ENCODE results near the gene SCG5. TPM values are rescaled to one million over a fixed set of nuclear protein-coding genes. Genes with fewer than 3 reads are reported as not detected.
A peak's percentile ranks its signal among the peaks of the same experiment; 100 is the strongest.

Gene SCG5
- total RNA-seq, 2 experiments from 2014 or later = 2.8 to 3.0 TPM

- ATAC-seq = no peak
- H3K27me3 Mint-ChIP-seq (ENCODE audit: low read depth) = peaks cover 19% of the 10 kb centered on the region
- POLR2A ChIA-PET = no interaction called here
Measured at GRCh38 chr15:32701863-32702262, 60.4 kb downstream of the SCG5 start.

DNA sequence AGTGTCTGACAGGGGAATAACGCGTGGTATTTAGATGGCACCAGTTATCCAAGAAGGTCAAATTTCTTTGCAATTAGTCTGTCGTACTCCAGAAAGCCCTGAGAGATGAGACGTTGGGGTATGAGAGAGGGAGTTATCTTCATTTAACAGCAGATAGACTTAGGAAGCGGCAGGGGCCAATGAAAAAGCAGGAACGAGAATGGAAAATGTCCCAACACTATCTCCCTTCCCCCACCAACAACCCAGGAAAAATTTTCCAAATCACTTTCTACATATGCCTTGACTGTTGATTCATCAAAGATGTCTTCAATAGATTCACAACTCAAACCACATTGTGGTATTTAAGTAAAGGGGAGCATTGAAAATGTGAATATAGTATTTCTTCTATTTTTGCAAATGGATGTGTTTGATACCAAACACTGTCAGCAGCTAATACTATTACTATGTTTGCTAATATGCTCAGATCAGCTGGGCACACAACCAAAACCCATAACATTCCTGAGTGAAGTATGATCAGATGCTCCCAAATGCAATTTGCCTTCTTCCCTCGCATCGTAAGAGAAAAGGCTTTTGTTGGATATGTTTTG is 63.0 kb downstream of the SCG5 start:
- no peak for DNase-seq
- H3K36me3 Mint-ChIP-seq (ENCODE audit: low read depth) = no peaks in the 10 kb centered on the region
- H3K9me3 Mint-ChIP-seq (ENCODE audit: insufficient read depth) = no peaks in the 10 kb centered on the region
- H3K4me1 Mint-ChIP-seq (ENCODE audit: low read depth) = no peaks in the 10 kb centered on the region
- CTCF ChIA-PET = no interaction called here
- POLR2A ChIA-PET = no interaction called here
- H3K27ac Mint-ChIP-seq = no peak overlapping the region
- no peak overlapping the region for H3K4me3 Mint-ChIP-seq
- H3K27me3 Mint-ChIP-seq (ENCODE audit: low read depth) = peaks cover 30% of the 10 kb centered on the region
- no peak for ATAC-seq

More at GRCh38 chr15:32701863-32702262, 60.4 kb downstream of the SCG5 start:
- CTCF ChIA-PET = no interaction called here
- Mint-ChIP-seq H3K4me3 (no peak overlapping the region), H3K27ac (no peak overlapping the region), H3K36me3 (ENCODE audit: low read depth) (no peaks in the 10 kb centered on the region), H3K9me3 (ENCODE audit: insufficient read depth) (no peaks in the 10 kb centered on the region), H3K4me1 (ENCODE audit: low read depth) (no peaks in the 10 kb centered on the region)
- DNase-seq = no peak

DNA sequence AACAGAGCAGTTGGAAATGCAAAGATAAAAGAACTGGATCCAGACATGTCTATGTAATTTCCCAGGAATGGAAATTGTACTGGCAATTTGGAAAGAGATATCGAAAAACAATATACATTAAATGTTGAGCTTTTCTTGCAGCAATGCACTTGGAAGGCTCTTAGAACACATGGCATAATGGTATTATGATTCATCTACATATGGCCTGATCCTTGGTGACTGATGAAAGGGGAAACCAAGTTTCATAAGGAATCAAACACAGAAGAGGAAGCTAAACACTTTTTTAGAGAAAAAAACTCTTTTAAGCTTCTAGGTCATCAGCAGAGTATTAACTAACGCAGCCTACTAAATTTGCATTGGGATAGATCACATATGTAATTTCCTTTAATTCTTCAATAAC is 63.9 kb downstream of the SCG5 start:
- DNase-seq (no peak), ATAC-seq (no peak)
- ChIA-PET POLR2A (no interaction called here), CTCF (no interaction called here)
- no peaks in the 10 kb centered on the region for H3K4me1 Mint-ChIP-seq (ENCODE audit: low read depth)
- H3K27me3 Mint-ChIP-seq (ENCODE audit: low read depth) = peaks cover 34% of the 10 kb centered on the region
- no peak overlapping the region for H3K4me3 Mint-ChIP-seq
- no peaks in the 10 kb centered on the region for H3K36me3 Mint-ChIP-seq (ENCODE audit: low read depth)
- no peaks in the 10 kb centered on the region for H3K9me3 Mint-ChIP-seq (ENCODE audit: insufficient read depth)
- H3K27ac Mint-ChIP-seq = no peak overlapping the region

- no peak overlapping the region for H3K4me3 Mint-ChIP-seq
- H3K4me1 Mint-ChIP-seq (ENCODE audit: low read depth) = no peaks in the 10 kb centered on the region
- ATAC-seq (no peak), DNase-seq (no peak)
- no peaks in the 10 kb centered on the region for H3K36me3 Mint-ChIP-seq (ENCODE audit: low read depth)
- POLR2A ChIA-PET = no interaction called here
- CTCF ChIA-PET = interaction anchor here (1.1 kb wide), 1 partner anchor 16 kb away, joined by 3 read pairs; no protein-coding TSS in a partner anchor
- peaks cover 34% of the 10 kb centered on the region for H3K27me3 Mint-ChIP-seq (ENCODE audit: low read depth)
- H3K27ac Mint-ChIP-seq = no peak overlapping the region
- no peaks in the 10 kb centered on the region for H3K9me3 Mint-ChIP-seq (ENCODE audit: insufficient read depth)
Measured at GRCh38 chr15:32706704-32707103, 65.2 kb downstream of the SCG5 start.

DNA sequence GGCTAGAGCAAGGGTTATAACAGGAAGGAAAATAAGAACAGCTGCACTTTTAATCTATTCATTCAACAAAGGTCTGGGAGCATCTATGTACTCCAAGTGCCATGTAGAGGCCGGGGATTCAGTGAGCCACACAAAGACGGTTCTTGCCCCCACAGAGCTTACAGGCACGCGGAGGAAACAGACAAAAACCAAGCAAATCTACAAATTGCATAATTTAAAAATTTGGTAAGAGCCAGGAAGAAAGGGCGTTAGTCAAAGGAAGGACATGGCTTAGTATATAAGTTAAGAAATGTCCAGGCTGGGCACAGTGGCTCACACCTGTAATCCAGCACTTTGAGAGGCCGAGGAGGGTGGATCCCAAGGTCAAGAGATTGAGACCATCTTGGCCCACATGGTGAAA is 65.9 kb downstream of the SCG5 start:
- ChIA-PET CTCF (no interaction called here), POLR2A (no interaction called here)
- H3K36me3 Mint-ChIP-seq (ENCODE audit: low read depth) = no peaks in the 10 kb centered on the region
- DNase-seq (no peak), ATAC-seq (no peak)
- no peak overlapping the region for H3K4me3 Mint-ChIP-seq
- H3K4me1 Mint-ChIP-seq (ENCODE audit: low read depth) = no peaks in the 10 kb centered on the region
- H3K27me3 Mint-ChIP-seq (ENCODE audit: low read depth) = peaks cover 35% of the 10 kb centered on the region
- no peaks in the 10 kb centered on the region for H3K9me3 Mint-ChIP-seq (ENCODE audit: insufficient read depth)
- H3K27ac Mint-ChIP-seq = no peak overlapping the region

GRCh38 chr15:32709295-32710033 is 68.0 kb downstream of the SCG5 start:
- ChIA-PET POLR2A (no interaction called here), CTCF (interaction anchor here (0.5 to 0.9 kb wide), 2 partner anchors 47 to 1042 kb away, joined by 3 read pairs; no protein-coding TSS in a partner anchor)
- no peak for DNase-seq
- no peaks in the 10 kb centered on the region for H3K4me1 Mint-ChIP-seq (ENCODE audit: low read depth)
- no peak for ATAC-seq
- no peaks in the 10 kb centered on the region for H3K9me3 Mint-ChIP-seq (ENCODE audit: insufficient read depth)
- H3K27ac Mint-ChIP-seq = no peak overlapping the region
- no peaks in the 10 kb centered on the region for H3K36me3 Mint-ChIP-seq (ENCODE audit: low read depth)
- H3K4me3 Mint-ChIP-seq = no peak overlapping the region
- H3K27me3 Mint-ChIP-seq (ENCODE audit: low read depth) = peaks cover 41% of the 10 kb centered on the region

DNA sequence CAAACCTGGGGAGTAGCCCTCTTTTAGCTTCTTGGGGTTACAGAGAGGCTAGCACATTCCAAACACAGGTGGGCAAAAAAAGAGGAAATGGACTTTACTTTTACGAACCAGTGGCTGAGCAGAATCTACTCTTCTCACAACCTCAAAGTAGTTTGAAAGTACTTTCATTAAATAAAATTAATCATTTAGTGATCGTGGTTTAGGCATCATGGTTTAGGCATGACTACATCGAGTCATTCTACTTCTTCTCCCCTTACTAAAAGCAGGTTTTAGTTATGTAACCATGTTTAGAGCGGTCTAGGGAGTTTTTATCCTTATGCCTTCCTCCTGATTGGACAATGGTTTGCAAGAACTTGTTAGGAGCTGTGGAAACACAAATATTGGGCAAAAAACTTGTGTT is 73.8 kb downstream of the SCG5 start:
- no peak overlapping the region for H3K4me3 Mint-ChIP-seq
- no peaks in the 10 kb centered on the region for H3K9me3 Mint-ChIP-seq (ENCODE audit: insufficient read depth)
- DNase-seq = no peak
- no peak overlapping the region for H3K27ac Mint-ChIP-seq
- ChIA-PET POLR2A (no interaction called here), CTCF (no interaction called here)
- no peaks in the 10 kb centered on the region for H3K36me3 Mint-ChIP-seq (ENCODE audit: low read depth)
- peaks cover 21% of the 10 kb centered on the region for H3K4me1 Mint-ChIP-seq (ENCODE audit: low read depth)
- peaks cover 63% of the 10 kb centered on the region for H3K27me3 Mint-ChIP-seq (ENCODE audit: low read depth)
- no peak for ATAC-seq

DNA sequence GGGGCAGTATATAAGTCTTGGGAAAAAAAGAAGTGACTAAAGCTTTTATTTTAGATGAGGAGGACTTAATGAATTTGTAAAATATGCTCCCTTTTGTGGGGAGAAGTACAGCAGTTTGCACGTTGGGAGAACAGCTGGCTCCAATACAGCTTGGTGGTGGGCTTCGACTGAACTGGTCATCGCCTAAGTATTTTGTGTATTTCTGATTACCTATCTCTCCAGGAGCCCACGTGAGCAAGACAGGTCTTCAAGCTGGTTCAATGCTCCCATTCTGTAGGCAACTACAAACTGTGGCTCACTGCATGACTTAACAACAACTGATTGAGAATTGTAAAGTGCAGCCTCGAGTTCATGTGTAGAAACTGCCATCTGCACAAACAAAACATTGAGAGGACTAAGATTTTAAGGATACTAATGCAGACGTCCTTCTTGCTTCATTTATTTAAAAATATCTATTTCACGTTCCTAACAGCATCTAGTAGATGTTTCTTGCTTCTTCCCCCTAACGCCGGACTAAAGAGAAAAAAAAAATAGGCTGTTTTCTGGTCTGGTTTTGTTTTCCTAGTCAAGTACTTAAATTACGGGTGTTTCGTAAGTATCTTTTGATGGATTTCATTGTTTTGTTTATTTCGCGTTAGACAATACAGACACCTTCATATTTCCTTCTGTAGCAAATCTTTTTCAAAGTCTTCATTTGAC is 74.9 kb downstream of the SCG5 start:
- peak overlapping the region; percentile 40 for H3K4me3 Mint-ChIP-seq
- CTCF ChIA-PET = interaction anchor here (0.7 kb wide), 1 partner anchor 25 kb away, joined by 4 read pairs; no protein-coding TSS in a partner anchor
- no peaks in the 10 kb centered on the region for H3K9me3 Mint-ChIP-seq (ENCODE audit: insufficient read depth)
- peak overlapping the region; percentile 34 for H3K27ac Mint-ChIP-seq
- H3K36me3 Mint-ChIP-seq (ENCODE audit: low read depth) = no peaks in the 10 kb centered on the region
- H3K27me3 Mint-ChIP-seq (ENCODE audit: low read depth) = peaks cover 71% of the 10 kb centered on the region
- DNase-seq = no peak
- peaks cover 21% of the 10 kb centered on the region for H3K4me1 Mint-ChIP-seq (ENCODE audit: low read depth)
- ATAC-seq = no peak
- POLR2A ChIA-PET = no interaction called here

DNA sequence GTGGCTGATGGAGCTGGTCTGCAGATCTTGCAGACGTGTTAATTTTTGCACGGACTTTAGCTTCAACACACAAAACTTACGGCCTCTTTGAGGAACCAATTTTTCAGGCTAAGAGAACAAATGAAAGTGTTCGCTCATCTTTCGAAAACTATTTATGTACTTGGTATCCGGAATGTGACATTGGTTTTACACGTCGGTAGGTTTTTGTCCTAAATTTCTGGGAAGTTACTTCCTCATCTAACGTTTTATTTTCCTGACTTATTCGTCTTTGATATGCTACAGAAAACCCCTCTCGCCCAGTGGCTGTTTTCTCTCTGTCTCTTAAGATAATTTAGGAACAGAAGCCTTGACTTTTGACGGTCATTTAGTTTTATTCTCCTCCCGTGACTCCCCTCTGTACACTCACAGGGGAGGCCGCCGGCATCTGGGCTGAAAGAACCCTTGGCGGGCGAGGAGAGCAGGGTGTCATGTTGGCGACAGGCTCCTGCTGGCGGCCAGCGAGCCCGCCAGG is 75.5 kb downstream of the SCG5 start:
- Mint-ChIP-seq H3K4me3 (peak overlapping the region; percentile 40), H3K27me3 (ENCODE audit: low read depth) (peaks cover 70% of the 10 kb centered on the region), H3K4me1 (ENCODE audit: low read depth) (peaks cover 21% of the 10 kb centered on the region), H3K9me3 (ENCODE audit: insufficient read depth) (no peaks in the 10 kb centered on the region), H3K36me3 (ENCODE audit: low read depth) (no peaks in the 10 kb centered on the region), H3K27ac (peak overlapping the region; percentile 34)
- ChIA-PET CTCF (no interaction called here), POLR2A (no interaction called here)
- ATAC-seq (no peak), DNase-seq (no peak)

- CTCF ChIA-PET = no interaction called here
- DNase-seq = no peak
- peaks cover 72% of the 10 kb centered on the region for H3K27me3 Mint-ChIP-seq (ENCODE audit: low read depth)
- POLR2A ChIA-PET = no interaction called here
- peak within 1 kb of the TSS; percentile 40 for H3K4me3 Mint-ChIP-seq
- H3K27ac Mint-ChIP-seq = peak within 1 kb of the TSS; percentile 34
- no peak for ATAC-seq
- H3K9me3 Mint-ChIP-seq (ENCODE audit: insufficient read depth) = no peaks in the 10 kb centered on the region
- peaks cover 24% of the 10 kb centered on the region for H3K4me1 Mint-ChIP-seq (ENCODE audit: low read depth)
- no peaks in the 10 kb centered on the region for H3K36me3 Mint-ChIP-seq (ENCODE audit: low read depth)
Measured at GRCh38 chr15:32717426-32718226, 76.1 kb downstream of the SCG5 start, which contains the start of gene GREM1. Gene GREM1 (plus strand): TSS chr15:32718004. CDS start chr15:32730691, 12,687 bp downstream.

DNA sequence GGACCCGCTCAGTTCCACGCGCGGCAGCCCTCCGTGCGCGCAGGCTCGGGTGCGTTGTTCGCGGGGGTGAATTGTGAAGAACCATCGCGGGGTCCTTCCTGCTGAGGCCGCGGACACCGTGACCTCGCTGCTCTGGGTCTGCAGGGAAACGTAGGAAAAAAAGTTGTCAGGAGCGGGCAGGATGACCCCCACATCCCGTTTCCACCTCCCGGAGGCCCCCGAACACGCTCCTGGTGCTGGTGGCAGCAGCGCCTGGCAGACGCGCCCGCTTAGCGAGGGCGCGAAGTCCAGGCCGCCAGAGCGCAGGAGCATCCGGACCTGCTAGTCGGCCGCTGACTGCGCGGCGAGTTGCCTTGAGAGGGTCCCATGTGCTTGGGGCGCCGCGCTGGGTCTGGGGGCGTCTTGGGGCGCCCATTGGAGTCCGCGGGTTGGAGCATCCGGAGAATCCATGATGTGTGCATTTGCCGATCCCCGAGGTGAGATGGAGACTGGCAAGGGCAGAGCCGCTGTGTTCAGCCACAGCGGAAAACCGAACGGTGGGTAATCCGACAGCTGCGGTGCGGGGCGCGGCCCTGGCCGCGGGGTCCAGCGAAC is 76.8 kb downstream of the SCG5 start:
- CTCF ChIA-PET = no interaction called here
- H3K27ac Mint-ChIP-seq = no peak overlapping the region
- H3K27me3 Mint-ChIP-seq (ENCODE audit: low read depth) = peaks cover 73% of the 10 kb centered on the region
- POLR2A ChIA-PET = no interaction called here
- DNase-seq = no peak
- ATAC-seq = no peak
- peaks cover 31% of the 10 kb centered on the region for H3K4me1 Mint-ChIP-seq (ENCODE audit: low read depth)
- H3K36me3 Mint-ChIP-seq (ENCODE audit: low read depth) = no peaks in the 10 kb centered on the region
- H3K9me3 Mint-ChIP-seq (ENCODE audit: insufficient read depth) = no peaks in the 10 kb centered on the region
- H3K4me3 Mint-ChIP-seq = peak overlapping the region; percentile 35
